ENCODE measurements around the gene CPA1.

The CPA1 gene

GRCh38 chr7:130419658-130420057, 39.4 kb downstream of the CPA1 start:
- Histone ChIP-seq H3K4me1 (peaks cover 15% of the 10 kb centered on the region), H3K4me3 (ENCODE audit: low read depth, low read length) (no peak overlapping the region), H3K36me3 (no peaks in the 10 kb centered on the region; the same call in 1 of the 2 replicates), H3K27me3 (no peaks in the 10 kb centered on the region), H3K9me3 (no peaks in the 10 kb centered on the region)
- no peak for TF ChIP-seq CTCF (IDR thresholded peaks at IDR 0.05; ENCODE audit: low read depth, low read length)
- no peak for DNase-seq

GRCh38 chr7:130420943-130421578, 40.8 kb downstream of the CPA1 start:
- no peaks in the 10 kb centered on the region for H3K9me3 ChIP-seq
- no peak for DNase-seq
- no peaks in the 10 kb centered on the region for H3K27me3 ChIP-seq
- peaks cover 15% of the 10 kb centered on the region for H3K4me1 ChIP-seq
- peak overlapping the region; percentile 15 for H3K4me3 ChIP-seq (ENCODE audit: low read depth, low read length)
- TF ChIP-seq CTCF (IDR thresholded peaks at IDR 0.05; ENCODE audit: low read depth, low read length): no peak
- no peaks in the 10 kb centered on the region; the same call in 1 of the 2 replicates for H3K36me3 ChIP-seq

GRCh38 chr7:130421684-130422083, 41.4 kb downstream of the CPA1 start:
- Histone ChIP-seq H3K9me3 (no peaks in the 10 kb centered on the region), H3K36me3 (no peaks in the 10 kb centered on the region; the same call in 1 of the 2 replicates), H3K27me3 (no peaks in the 10 kb centered on the region), H3K4me1 (peaks cover 15% of the 10 kb centered on the region), H3K4me3 (ENCODE audit: low read depth, low read length) (peak overlapping the region; percentile 15; the same call in 1 of the 2 replicates)
- peak; percentile 34 for DNase-seq
- no peak for TF ChIP-seq CTCF (IDR thresholded peaks at IDR 0.05; ENCODE audit: low read depth, low read length)

DNA sequence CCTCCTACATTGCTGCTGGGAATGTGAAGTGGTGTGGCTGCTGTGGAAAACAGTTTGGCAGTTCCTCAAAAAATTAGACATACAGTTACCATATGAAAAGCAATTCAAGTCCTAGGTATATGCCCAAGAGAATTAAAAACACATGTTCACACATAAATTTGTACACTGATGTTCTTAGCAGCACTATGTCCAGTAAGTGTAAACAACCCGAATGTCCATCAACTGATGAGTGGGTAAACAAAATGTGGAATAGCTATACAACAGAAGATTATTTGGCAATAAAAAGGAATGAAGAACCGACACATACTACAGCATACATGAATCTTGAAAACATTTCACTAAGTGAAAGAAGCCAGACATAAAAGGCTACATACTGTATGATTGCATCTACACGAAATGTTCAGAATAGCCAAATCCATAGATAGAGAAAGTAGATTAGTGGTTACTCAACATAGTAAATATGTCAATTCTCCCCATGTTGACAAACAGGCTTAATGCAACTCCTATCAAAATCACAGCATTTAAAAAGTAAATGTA, 43.3 kb downstream of the CPA1 start:
- Histone ChIP-seq H3K27me3 (no peaks in the 10 kb centered on the region), H3K4me1 (peaks cover 15% of the 10 kb centered on the region), H3K4me3 (ENCODE audit: low read depth, low read length) (no peak overlapping the region), H3K9me3 (no peaks in the 10 kb centered on the region), H3K36me3 (no peaks in the 10 kb centered on the region; the same call in 1 of the 2 replicates)
- no peak for DNase-seq
- no peak for TF ChIP-seq CTCF (IDR thresholded peaks at IDR 0.05; ENCODE audit: low read depth, low read length)

- DNase-seq: no peak
- Histone ChIP-seq H3K36me3 (no peaks in the 10 kb centered on the region; the same call in 1 of the 2 replicates), H3K4me3 (ENCODE audit: low read depth, low read length) (no peak overlapping the region), H3K9me3 (no peaks in the 10 kb centered on the region), H3K27me3 (no peaks in the 10 kb centered on the region), H3K4me1 (peaks cover 15% of the 10 kb centered on the region)
- TF ChIP-seq CTCF (IDR thresholded peaks at IDR 0.05; ENCODE audit: low read depth, low read length): no peak
Observed at GRCh38 chr7:130425796-130426195, 45.5 kb downstream of the CPA1 start.

DNA sequence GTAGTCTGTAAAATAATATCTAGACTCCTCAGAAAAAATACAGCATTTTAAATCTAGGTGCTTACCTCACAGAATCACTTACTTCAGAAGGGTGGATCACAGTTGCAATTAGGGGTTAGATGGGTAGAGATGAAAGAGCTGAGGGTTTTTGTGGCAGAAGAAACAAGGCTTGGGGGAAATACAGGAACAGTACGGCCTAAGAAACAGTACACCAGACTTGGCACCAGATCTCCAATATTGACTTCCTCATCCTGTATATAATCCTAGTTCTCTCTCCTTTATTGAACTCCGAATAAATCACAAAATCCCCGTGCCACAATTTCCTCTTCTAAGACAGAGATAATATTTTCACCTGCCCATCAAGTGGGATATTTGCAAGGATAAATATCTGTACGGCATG, 46.3 kb downstream of the CPA1 start:
- H3K4me1 ChIP-seq: peaks cover 10% of the 10 kb centered on the region
- no peaks in the 10 kb centered on the region for H3K27me3 ChIP-seq
- H3K36me3 ChIP-seq: no peaks in the 10 kb centered on the region; the same call in 1 of the 2 replicates
- TF ChIP-seq CTCF (IDR thresholded peaks at IDR 0.05; ENCODE audit: low read depth, low read length): no peak
- H3K9me3 ChIP-seq: no peaks in the 10 kb centered on the region
- DNase-seq: no peak
- H3K4me3 ChIP-seq (ENCODE audit: low read depth, low read length): no peak overlapping the region
